ENCODE measurements around the gene ATP6V1G1.

ATP6V1G1 gene

DNA sequence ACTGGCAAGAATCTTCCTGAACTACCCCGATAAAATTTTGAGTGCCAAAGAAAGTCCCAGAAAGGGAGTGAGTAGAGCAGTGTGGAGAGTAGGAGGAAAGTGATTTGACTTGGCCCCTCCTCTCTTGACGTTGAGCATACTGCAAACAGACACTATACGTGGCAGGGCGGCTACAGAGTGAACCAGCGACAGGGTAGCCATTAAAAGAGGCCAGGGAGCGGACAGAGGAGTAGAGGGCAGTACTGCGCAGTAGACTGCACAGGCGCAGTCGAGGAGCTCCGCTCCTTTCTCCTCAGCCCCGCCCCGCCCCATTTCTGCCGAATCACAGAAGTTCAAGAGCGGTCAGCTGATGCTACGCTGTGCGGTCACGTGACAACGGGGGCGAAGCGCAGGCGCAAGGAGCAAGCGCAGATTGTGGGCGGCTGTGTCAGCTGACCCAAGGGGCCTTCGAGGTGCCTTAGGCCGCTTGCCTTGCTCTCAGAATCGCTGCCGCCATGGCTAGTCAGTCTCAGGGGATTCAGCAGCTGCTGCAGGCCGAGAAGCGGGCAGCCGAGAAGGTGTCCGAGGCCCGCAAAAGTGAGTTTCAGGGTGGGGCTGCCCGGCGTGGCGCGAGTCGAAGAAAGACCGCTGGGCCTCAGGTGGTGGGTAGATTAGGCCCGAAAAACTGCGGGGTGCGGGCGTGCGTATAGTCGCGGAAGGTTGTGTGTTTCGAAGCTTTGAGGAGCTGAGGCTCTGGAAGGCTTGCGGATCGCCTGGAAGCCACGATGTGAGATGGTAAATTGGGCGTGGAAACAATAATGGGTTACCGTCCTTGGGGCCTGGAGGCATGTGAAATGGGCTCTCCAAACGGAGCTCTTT, at the start of gene ATP6V1G1:
ATP6V1G1 (plus strand) TSS at position 425 of the 858 bp plus-strand sequence; CDS start at position 495, 70 bp downstream.
- CTCF ChIA-PET = interaction anchor here (0.6 to 3.4 kb wide), 7 partner anchors 24 to 183 kb away, joined by 3 to 32 read pairs (median 4); no protein-coding TSS in a partner anchor
- Mint-ChIP-seq H3K27me3 (peaks cover 7% of the 10 kb centered on the region), H3K4me3 (peak within 1 kb of the TSS; percentile 97), H3K9me3 (no peaks in the 10 kb centered on the region), H3K27ac (peak within 1 kb of the TSS; percentile 92), H3K4me1 (peaks cover 44% of the 10 kb centered on the region), H3K36me3 (peaks cover 32% of the 10 kb centered on the region)
- DNase-seq = peak; percentile 100

GRCh38 chr9:114538241-114538640, 49.3 kb upstream of the ATP6V1G1 start:
- Mint-ChIP-seq H3K27me3 (peaks cover 31% of the 10 kb centered on the region), H3K27ac (no peak overlapping the region), H3K4me1 (no peaks in the 10 kb centered on the region), H3K9me3 (no peaks in the 10 kb centered on the region), H3K36me3 (no peaks in the 10 kb centered on the region), H3K4me3 (no peak overlapping the region)
- peak; percentile 44 for DNase-seq
- CTCF ChIA-PET = interaction anchor here (0.6 to 2.9 kb wide), 7 partner anchors 11 to 697 kb away, joined by 3 to 19 read pairs (median 4); partner anchors contain the start of gene ATP6V1G1

DNA sequence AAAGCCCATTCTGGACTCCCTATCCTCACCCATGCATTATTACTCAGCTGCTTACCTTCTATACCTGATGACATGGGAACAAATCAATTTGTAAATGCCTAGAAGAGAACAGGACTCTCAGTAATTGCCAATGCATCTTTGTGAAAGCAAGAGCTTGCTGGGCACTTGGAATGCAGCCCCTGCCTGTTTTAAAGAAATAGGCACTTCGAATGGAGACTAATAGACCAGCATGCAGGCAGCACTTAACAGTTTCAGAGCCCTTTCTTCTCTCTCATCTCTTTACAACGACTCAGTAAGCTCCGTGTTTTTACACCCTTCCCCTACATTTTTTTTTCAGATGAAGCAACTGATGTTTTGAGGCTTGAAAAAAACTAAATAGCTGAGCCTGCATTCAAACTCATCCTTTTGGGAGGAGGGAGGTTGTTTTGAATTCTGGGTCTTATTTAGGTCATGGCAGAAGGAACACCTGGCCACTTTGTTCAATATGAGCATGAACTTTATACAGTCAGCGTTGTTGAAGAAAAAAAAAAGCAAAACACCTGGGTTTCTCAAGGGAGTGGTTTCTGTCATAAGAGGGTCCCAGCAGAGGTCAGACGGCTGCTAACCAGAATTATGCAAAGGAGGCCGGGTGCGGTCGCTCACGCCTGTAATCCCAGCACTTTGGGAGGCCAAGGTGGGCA, 47.7 kb upstream of the ATP6V1G1 start:
- Mint-ChIP-seq H3K27ac (no peak overlapping the region), H3K4me3 (no peak overlapping the region), H3K27me3 (peaks cover 29% of the 10 kb centered on the region), H3K4me1 (no peaks in the 10 kb centered on the region), H3K9me3 (no peaks in the 10 kb centered on the region), H3K36me3 (no peaks in the 10 kb centered on the region)
- DNase-seq = no peak
- CTCF ChIA-PET = interaction anchor here (1.3 to 2.9 kb wide), 2 partner anchors 12 to 113 kb away, joined by 3 to 19 read pairs; no protein-coding TSS in a partner anchor

DNA sequence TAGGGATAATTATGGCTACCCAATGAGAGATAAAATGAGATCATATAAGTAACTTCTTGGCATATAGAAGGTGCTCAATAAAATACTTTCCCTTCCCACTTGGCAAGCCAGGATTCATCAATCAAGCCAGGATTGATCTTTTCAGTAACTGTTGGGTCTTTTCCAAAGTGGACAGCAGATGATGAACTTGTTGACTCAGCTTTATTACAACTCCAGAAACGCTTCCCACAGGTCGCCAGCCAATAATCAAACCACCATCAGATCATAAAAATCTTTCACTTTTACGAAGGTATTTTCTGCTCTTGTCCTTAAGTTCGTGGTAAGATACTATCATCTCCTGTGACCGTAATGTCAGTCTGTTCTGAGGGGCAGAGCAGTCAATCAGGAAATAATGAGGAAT, 42.5 kb upstream of the ATP6V1G1 start:
- H3K36me3 Mint-ChIP-seq = no peaks in the 10 kb centered on the region
- CTCF ChIA-PET = no interaction called here
- no peaks in the 10 kb centered on the region for H3K4me1 Mint-ChIP-seq
- no peak for DNase-seq
- H3K27me3 Mint-ChIP-seq = peaks cover 49% of the 10 kb centered on the region
- H3K4me3 Mint-ChIP-seq = no peak overlapping the region
- no peaks in the 10 kb centered on the region for H3K9me3 Mint-ChIP-seq
- no peak overlapping the region for H3K27ac Mint-ChIP-seq

- no peak for DNase-seq
- no peaks in the 10 kb centered on the region for H3K9me3 Mint-ChIP-seq
- CTCF ChIA-PET = interaction anchor here (1.0 kb wide), 1 partner anchor 106 kb away, joined by 4 read pairs; no protein-coding TSS in a partner anchor
- no peak overlapping the region for H3K4me3 Mint-ChIP-seq
- no peak overlapping the region for H3K27ac Mint-ChIP-seq
- H3K27me3 Mint-ChIP-seq = peaks cover 52% of the 10 kb centered on the region
- H3K36me3 Mint-ChIP-seq = no peaks in the 10 kb centered on the region
- no peaks in the 10 kb centered on the region for H3K4me1 Mint-ChIP-seq
Observed at GRCh38 chr9:114546851-114547250, 40.7 kb upstream of the ATP6V1G1 start.

DNA sequence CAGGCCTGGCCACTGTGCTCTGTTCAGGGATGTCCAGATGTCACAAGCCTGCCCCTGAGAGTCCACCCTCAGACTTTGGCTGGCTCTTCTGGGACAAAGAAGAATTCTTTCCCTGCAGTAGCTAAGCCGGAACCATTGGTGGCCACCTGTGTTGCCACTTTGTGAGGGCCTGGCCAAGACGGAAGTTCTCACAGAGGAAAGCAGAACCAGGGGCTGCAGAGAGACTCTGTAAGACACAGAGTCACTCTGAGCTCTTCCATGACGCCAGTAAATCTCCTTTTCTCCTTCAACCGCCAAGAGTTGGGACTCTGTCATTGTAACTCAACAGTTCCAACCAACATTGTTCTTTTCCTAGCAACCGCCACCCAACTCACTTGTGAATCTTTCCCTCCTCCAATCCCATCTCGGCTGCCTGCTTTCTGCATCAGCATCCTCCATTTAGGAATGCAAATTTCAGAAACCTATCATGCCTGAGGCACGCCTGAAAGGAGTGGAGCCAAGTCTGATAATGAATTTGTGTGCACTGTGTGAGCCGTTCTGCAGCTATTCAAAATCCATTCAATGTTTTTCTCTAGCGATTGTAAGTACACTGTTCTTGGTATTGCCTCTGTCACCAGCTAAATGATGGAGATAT, 37.8 kb upstream of the ATP6V1G1 start:
- Mint-ChIP-seq H3K4me3 (no peak overlapping the region), H3K4me1 (no peaks in the 10 kb centered on the region), H3K27ac (no peak overlapping the region), H3K9me3 (no peaks in the 10 kb centered on the region), H3K27me3 (peaks cover 54% of the 10 kb centered on the region), H3K36me3 (no peaks in the 10 kb centered on the region)
- no peak for DNase-seq
- CTCF ChIA-PET = no interaction called here

- CTCF ChIA-PET = interaction anchor here (0.9 kb wide), 1 partner anchor 12 kb away, joined by 3 read pairs; no protein-coding TSS in a partner anchor
- no peak for DNase-seq
- no peaks in the 10 kb centered on the region for H3K4me1 Mint-ChIP-seq
- H3K36me3 Mint-ChIP-seq = no peaks in the 10 kb centered on the region
- H3K27ac Mint-ChIP-seq = no peak overlapping the region
- H3K9me3 Mint-ChIP-seq = no peaks in the 10 kb centered on the region
- peaks cover 52% of the 10 kb centered on the region for H3K27me3 Mint-ChIP-seq
- H3K4me3 Mint-ChIP-seq = no peak overlapping the region
Observed at GRCh38 chr9:114551750-114552685, 35.6 kb upstream of the ATP6V1G1 start.

- H3K4me1 Mint-ChIP-seq = no peaks in the 10 kb centered on the region
- H3K36me3 Mint-ChIP-seq = no peaks in the 10 kb centered on the region
- CTCF ChIA-PET = no interaction called here
- H3K4me3 Mint-ChIP-seq = no peak overlapping the region
- H3K27ac Mint-ChIP-seq = no peak overlapping the region
- H3K27me3 Mint-ChIP-seq = peaks cover 49% of the 10 kb centered on the region
- H3K9me3 Mint-ChIP-seq = no peaks in the 10 kb centered on the region
- DNase-seq = no peak
Observed at GRCh38 chr9:114552706-114553105, 34.9 kb upstream of the ATP6V1G1 start.

GRCh38 chr9:114553202-114553601, 34.4 kb upstream of the ATP6V1G1 start:
- H3K4me1 Mint-ChIP-seq = no peaks in the 10 kb centered on the region
- peaks cover 47% of the 10 kb centered on the region for H3K27me3 Mint-ChIP-seq
- H3K4me3 Mint-ChIP-seq = no peak overlapping the region
- DNase-seq = no peak
- CTCF ChIA-PET = no interaction called here
- H3K9me3 Mint-ChIP-seq = no peaks in the 10 kb centered on the region
- H3K27ac Mint-ChIP-seq = no peak overlapping the region
- H3K36me3 Mint-ChIP-seq = no peaks in the 10 kb centered on the region

GRCh38 chr9:114555696-114556095, 31.9 kb upstream of the ATP6V1G1 start:
- Mint-ChIP-seq H3K27ac (no peak overlapping the region), H3K36me3 (no peaks in the 10 kb centered on the region), H3K4me1 (no peaks in the 10 kb centered on the region), H3K27me3 (peaks cover 30% of the 10 kb centered on the region), H3K4me3 (no peak overlapping the region), H3K9me3 (no peaks in the 10 kb centered on the region)
- CTCF ChIA-PET = no interaction called here
- no peak for DNase-seq

- CTCF ChIA-PET = interaction anchor here (0.6 to 0.7 kb wide), 2 partner anchors 34 to 106 kb away, joined by 3 read pairs; no protein-coding TSS in a partner anchor
- H3K27me3 Mint-ChIP-seq = peaks cover 21% of the 10 kb centered on the region
- H3K9me3 Mint-ChIP-seq = no peaks in the 10 kb centered on the region
- H3K4me1 Mint-ChIP-seq = no peaks in the 10 kb centered on the region
- no peak for DNase-seq
- H3K4me3 Mint-ChIP-seq = no peak overlapping the region
- no peaks in the 10 kb centered on the region for H3K36me3 Mint-ChIP-seq
- no peak overlapping the region for H3K27ac Mint-ChIP-seq
Observed at GRCh38 chr9:114558027-114558675, 29.4 kb upstream of the ATP6V1G1 start.

GRCh38 chr9:114559830-114560513, 27.6 kb upstream of the ATP6V1G1 start:
- Mint-ChIP-seq H3K27me3 (peaks cover 16% of the 10 kb centered on the region), H3K27ac (no peak overlapping the region), H3K9me3 (no peaks in the 10 kb centered on the region), H3K4me1 (no peaks in the 10 kb centered on the region), H3K4me3 (no peak overlapping the region), H3K36me3 (no peaks in the 10 kb centered on the region)
- CTCF ChIA-PET = no interaction called here
- DNase-seq = no peak

Measured in activated naive CD4-positive, alpha-beta T cell treated with anti-CD3 and anti-CD28 coated beads, Interleukin-2, amount 10 ng/mL, durations not matched to agents 7 days and 5 days (primary cell).